ENCODE results near the gene TOM1. TPM values are rescaled to one million over a fixed set of nuclear protein-coding genes. Genes with fewer than 3 reads are reported as not detected.
A peak's percentile ranks its signal among the peaks of the same experiment; 100 is the strongest.

The TOM1 gene
- total RNA-seq: 108 and 110 TPM in 2 replicates
- polyA plus RNA-seq: 105 and 114 TPM in 2 replicates

DNA sequence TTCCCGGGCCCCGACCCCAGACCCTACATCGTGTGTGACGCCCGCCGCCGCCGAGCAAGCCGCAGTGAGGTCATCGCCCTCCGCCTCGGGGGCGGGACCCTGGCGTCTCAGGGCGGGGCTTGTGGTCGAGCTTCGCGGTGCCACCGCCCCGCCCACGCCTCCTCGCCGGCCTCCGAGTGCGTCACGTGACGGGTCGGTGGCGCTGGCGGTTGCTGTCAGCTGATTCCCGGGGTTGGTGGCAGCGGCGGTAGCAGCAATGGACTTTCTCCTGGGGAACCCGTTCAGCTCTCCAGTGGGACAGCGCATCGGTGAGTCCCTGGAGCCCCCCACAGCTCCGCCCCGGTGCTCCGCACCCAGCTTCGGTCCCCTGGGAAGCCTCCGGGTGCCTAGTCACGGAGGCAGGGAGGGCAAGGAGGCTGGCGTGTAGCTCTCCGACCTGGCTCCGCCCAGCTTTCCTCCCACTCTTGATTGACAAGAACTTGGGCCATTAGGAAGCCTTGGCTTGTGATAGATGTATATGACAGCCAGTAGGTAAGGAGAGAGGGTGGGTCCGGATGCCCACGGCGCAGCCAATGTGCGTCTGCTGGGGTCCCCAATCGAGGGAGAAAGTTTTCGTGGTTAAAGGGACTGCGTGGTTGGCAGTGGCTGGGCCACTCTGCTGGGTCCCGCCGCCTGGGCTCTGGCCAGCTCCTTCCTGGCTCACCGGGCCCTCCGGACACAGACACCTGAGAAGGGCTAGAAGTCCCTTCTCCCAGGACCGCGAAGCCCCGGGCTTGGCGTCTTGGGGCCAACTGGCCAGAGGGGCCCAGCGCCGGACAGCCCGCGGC, at the start of gene TOM1:
Gene TOM1, plus strand, starts transcription at position 222 of the 827 bp plus-strand sequence. Its CDS starts 35 bp downstream, at position 257.
- Histone ChIP-seq H3K9me3 (ENCODE audit: low read depth) (no peaks in the 10 kb centered on the region), H2AFZ (peak within 1 kb of the TSS; percentile 43), H3K36me3 (replicated peaks; ENCODE audit: insufficient read depth, low read depth) (peaks cover 4% of the 10 kb centered on the region), H3K27me3 (no peaks in the 10 kb centered on the region), H3K9me2 (replicated peaks; ENCODE audit: insufficient read depth) (no peaks in the 10 kb centered on the region), H3K4me3 (peak within 1 kb of the TSS; percentile 59), H3K4me1 (ENCODE audit: insufficient read depth) (peaks cover 4% of the 10 kb centered on the region), H3K27ac (peak within 1 kb of the TSS; percentile 99), H3K4me2 (peak within 1 kb of the TSS; percentile 83), H3K79me2 (peaks cover 25% of the 10 kb centered on the region), H4K20me1 (ENCODE audit: insufficient read depth, poor library complexity, severe bottlenecking) (no peaks in the 10 kb centered on the region)
- DNase-seq (ENCODE audit: low spot score): peak; percentile 99
- no peak for TF ChIP-seq EZH2 (IDR thresholded peaks at IDR 0.05; ENCODE audit: borderline replicate concordance)
- TF ChIP-seq, protein P1, sequence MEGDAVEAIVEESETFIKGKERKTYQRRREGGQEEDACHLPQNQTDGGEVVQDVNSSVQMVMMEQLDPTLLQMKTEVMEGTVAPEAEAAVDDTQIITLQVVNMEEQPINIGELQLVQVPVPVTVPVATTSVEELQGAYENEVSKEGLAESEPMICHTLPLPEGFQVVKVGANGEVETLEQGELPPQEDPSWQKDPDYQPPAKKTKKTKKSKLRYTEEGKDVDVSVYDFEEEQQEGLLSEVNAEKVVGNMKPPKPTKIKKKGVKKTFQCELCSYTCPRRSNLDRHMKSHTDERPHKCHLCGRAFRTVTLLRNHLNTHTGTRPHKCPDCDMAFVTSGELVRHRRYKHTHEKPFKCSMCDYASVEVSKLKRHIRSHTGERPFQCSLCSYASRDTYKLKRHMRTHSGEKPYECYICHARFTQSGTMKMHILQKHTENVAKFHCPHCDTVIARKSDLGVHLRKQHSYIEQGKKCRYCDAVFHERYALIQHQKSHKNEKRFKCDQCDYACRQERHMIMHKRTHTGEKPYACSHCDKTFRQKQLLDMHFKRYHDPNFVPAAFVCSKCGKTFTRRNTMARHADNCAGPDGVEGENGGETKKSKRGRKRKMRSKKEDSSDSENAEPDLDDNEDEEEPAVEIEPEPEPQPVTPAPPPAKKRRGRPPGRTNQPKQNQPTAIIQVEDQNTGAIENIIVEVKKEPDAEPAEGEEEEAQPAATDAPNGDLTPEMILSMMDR (IDR thresholded peaks at IDR 0.05; ENCODE audit: poor library complexity): no peak
- no peak for TF ChIP-seq EZH2phosphoT487 (IDR thresholded peaks at IDR 0.05; ENCODE audit: low read depth, severe bottlenecking, unreplicated experiment)
- WGBS (ENCODE audit: low lambda C conversion rate, missing lambda C conversion rate): under 1% methylated on average over 49 of the region's 64 CpGs

DNA sequence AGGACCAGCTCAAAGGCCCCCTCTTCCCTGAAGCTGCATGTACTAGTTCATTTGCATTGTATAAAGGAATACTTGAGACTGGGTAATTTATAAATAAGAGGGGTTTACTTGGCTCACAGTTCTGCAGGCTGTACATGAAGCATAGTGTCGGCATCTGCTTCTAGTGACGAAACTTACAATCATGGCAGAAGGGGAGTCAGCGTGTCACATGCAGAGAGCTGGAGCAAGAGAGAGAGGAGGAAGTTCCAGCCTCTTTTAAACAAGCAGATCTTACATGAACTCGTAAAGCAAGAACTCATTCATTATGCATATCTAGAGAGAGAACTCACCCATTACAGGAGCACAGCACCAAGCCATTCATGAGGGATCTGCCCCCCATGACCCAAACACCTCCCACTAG, 49.5 kb upstream of the TOM1 start:
- 90% methylated on average over 4 of the region's 4 CpGs for WGBS (ENCODE audit: low lambda C conversion rate, missing lambda C conversion rate)

DNA sequence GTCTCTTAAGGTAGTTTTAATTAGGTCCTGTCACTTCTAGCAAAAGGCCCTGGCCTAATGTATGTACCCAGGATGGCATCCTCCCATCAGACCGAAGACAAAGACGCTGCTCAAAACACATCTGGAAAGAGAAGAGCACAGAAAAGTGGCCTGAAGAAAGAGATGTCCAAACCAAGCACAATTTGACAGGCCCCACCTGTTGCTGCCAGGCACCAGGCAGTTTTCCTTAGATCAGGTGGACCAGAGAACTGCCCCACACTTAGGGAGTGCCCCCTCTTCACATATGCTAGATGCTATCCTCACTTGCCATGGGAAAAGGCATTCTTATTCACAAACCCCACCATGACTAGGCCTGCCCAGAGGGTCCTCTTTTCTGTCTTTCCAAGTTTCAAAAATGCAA, 45.7 kb upstream of the TOM1 start:
- peaks cover 4% of the 10 kb centered on the region for H3K4me1 ChIP-seq (ENCODE audit: insufficient read depth)
- H3K27ac ChIP-seq: no peak overlapping the region
- no peak overlapping the region for H3K4me3 ChIP-seq
- TF ChIP-seq EZH2phosphoT487 (IDR thresholded peaks at IDR 0.05; ENCODE audit: low read depth, severe bottlenecking, unreplicated experiment) (no peak), EZH2 (IDR thresholded peaks at IDR 0.05; ENCODE audit: borderline replicate concordance) (no peak)
- TF ChIP-seq, protein P1 (IDR thresholded peaks at IDR 0.05; ENCODE audit: poor library complexity): no peak
- whole genome bisulfite sequencing (ENCODE audit: low lambda C conversion rate, missing lambda C conversion rate): 89% methylated on average over 2 of the region's 2 CpGs
- H3K9me2 ChIP-seq (replicated peaks; ENCODE audit: insufficient read depth): no peaks in the 10 kb centered on the region
- peaks cover 12% of the 10 kb centered on the region for H3K79me2 ChIP-seq
- no peaks in the 10 kb centered on the region for H4K20me1 ChIP-seq (ENCODE audit: insufficient read depth, poor library complexity, severe bottlenecking)
- no peaks in the 10 kb centered on the region for H3K36me3 ChIP-seq (replicated peaks; ENCODE audit: insufficient read depth, low read depth)
- no peak for DNase-seq (ENCODE audit: low spot score)
- H2AFZ ChIP-seq: no peak overlapping the region
- no peak overlapping the region for H3K4me2 ChIP-seq
- no peaks in the 10 kb centered on the region for H3K27me3 ChIP-seq
- H3K9me3 ChIP-seq (ENCODE audit: low read depth): no peaks in the 10 kb centered on the region

More for the DNA sequence above, 49.5 kb upstream of the TOM1 start:
- H2AFZ ChIP-seq: no peak overlapping the region
- H3K27ac ChIP-seq: no peak overlapping the region
- H4K20me1 ChIP-seq (ENCODE audit: insufficient read depth, poor library complexity, severe bottlenecking): no peaks in the 10 kb centered on the region
- no peaks in the 10 kb centered on the region for H3K9me3 ChIP-seq (ENCODE audit: low read depth)
- H3K9me2 ChIP-seq (replicated peaks; ENCODE audit: insufficient read depth): no peaks in the 10 kb centered on the region
- no peaks in the 10 kb centered on the region for H3K27me3 ChIP-seq
- no peaks in the 10 kb centered on the region for H3K4me1 ChIP-seq (ENCODE audit: insufficient read depth)
- H3K79me2 ChIP-seq: no peaks in the 10 kb centered on the region
- H3K4me3 ChIP-seq: no peak overlapping the region
- TF ChIP-seq, protein P1 (IDR thresholded peaks at IDR 0.05; ENCODE audit: poor library complexity): no peak
- TF ChIP-seq EZH2 (IDR thresholded peaks at IDR 0.05; ENCODE audit: borderline replicate concordance): no peak
- no peak for TF ChIP-seq EZH2phosphoT487 (IDR thresholded peaks at IDR 0.05; ENCODE audit: low read depth, severe bottlenecking, unreplicated experiment)
- no peak for DNase-seq (ENCODE audit: low spot score)
- H3K36me3 ChIP-seq (replicated peaks; ENCODE audit: insufficient read depth, low read depth): no peaks in the 10 kb centered on the region
- no peak overlapping the region for H3K4me2 ChIP-seq
